NCI-H82 treated with DMSO at 0.1 percent for 48 hours (cell line): ENCODE data around the gene GPR18.

Experiments
- DNase-seq: peaks from one replicate; lab custom pipeline; 2025; ENCODE audit not compliant: unreplicated experiment; lab: John Stamatoyannopoulos, UW

The GPR18 gene, protein sequence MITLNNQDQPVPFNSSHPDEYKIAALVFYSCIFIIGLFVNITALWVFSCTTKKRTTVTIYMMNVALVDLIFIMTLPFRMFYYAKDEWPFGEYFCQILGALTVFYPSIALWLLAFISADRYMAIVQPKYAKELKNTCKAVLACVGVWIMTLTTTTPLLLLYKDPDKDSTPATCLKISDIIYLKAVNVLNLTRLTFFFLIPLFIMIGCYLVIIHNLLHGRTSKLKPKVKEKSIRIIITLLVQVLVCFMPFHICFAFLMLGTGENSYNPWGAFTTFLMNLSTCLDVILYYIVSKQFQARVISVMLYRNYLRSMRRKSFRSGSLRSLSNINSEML

DNA sequence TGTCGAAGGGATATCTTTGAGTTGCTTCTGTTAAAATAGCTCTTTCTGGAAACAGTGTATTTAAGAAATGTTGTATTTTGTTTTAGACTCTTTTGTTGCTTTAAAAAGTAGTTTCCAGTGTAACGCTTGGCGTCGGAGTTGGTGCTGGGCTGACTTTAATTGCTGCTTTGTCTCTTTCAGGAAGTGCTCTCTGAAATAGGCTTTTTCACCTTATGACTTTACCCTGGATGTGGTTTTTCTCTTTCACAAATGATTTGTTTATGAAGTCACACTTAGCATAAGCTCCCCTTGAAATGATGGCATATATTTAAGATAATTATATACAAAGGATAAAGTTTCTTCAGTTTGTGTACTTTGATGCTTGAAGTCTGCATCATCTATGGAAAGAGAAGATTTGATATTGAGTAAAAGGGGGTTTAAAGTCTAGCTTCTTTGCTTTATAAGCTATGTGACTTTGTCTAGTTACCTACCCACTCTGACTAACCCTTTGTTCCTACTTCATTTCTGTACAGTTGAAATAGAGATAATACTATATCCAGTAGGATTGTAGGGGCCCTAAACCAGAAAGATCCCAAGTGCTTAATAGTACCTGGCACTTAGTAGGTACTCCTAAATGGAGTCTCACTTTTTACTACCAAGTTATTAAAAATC, at the start of gene GPR18:
TSS of gene GPR18 (minus strand) at position 170 of the 651 bp plus-strand sequence. CDS start 2,507 bp downstream, outside the sequence.
- no peak for DNase-seq

DNA sequence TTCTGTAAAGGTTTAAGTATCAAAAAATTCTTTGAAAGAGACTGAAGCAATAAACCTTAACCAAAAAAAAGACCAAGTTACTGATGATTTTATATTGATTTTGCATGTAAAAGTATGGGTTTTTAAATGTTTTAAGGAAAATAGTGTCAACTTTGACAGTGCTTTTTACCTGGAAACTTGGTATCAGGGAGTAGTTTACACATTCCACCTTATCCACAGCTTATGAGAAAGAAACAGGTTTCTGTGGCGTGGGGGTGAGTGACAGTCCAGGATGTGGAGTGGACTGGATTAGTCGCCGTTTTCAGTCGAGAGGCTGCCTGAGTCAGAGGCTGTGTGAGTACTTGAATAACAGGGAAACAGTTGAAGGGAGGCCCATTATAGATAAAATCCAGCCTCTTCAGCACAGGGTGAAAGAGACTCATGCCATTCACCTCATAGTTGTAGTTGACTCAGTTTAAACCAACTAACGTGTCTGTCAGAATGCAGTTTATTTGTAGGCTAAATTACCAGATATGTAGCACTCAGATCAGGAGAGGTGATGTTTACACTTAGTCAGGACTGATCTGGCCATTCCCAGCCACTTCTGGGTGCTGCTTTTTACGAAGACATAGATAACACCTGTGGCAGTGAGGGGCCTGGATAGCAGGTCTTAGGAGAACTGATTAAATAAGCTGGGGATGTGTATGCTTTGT, 49.6 kb upstream of the GPR18 start:
- DNase-seq, result no peak

DNA sequence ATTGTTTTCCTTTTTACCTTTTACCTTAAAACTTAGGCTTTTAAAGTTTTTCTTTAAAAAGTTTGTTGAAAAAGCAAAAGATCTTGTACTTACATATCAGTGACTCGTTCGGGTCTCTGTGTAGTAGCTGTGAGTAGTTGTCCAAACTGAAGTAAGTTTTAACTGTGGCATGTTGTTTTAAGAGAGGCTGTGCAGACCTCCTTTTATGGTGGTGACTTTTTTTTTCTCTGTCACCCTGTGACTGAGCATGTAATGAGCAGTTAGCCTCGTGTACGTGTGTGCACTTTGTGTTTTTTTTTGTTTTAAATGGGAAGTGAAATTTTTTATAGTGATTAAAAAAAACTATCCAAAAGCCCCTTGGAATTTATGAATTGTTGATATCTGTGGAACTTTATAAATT, 49.1 kb upstream of the GPR18 start, which contains the start of gene GPR183:
TSS of gene GPR183 (minus strand) at position 153 of the 400 bp plus-strand sequence. CDS start 11,254 bp downstream, outside the sequence.
- DNase-seq, result no peak

DNA sequence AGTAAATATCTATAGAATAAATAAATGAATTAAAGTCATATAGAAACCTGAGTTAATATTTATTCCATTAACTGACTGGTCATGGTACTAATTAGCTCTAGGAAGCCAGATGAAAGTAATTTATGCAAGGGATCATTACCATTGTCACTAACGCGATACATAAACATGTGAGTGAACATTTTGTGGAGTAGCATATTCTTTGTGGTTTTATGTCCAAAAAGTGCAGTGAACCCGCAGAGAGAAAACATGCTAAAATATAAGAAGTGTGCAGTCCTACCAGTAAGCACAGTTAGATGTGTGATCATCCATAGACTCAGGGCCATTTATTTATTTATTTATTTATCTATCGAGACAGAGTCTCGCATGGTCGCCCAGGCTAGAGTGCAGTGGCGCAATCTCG, 47.4 kb upstream of the GPR18 start:
- no peak for DNase-seq

DNA sequence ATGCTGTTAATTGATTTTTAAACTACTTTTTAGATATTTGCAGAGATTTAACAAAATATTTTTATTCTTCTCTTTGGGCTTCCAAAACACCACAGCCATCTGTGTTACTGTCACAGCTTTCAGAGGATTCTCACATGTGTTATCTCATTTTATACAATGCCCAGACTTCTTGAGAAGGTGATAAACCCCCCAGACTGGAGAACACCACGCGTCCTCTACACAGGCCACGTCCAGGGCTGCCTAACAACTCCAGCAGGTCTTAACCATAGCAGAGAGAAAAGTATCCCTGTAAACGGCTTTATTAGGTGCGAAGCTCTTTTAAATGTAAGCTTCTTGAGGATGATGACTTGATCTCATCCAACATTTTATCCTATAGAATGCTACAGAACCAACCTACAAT, 47.0 kb upstream of the GPR18 start:
- DNase-seq, result no peak

DNA sequence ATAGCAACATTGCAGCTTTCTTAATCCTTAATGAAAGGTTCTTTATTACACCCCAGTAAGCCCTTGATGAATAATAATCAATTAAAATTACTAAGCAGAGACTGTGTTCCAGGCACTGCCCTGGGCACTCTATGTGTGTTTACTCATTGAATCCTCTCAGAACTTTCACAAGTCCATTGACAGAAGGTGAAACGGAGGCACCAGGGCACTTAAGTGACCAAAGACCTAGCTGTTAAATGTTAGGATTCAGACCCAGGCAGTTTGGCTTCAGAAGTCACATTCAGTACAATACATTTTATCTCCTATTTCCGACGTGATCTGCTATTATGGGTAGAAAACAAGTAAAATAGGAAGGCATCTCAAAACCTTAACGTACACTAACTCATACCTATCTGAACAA, 46.4 kb upstream of the GPR18 start:
- no peak for DNase-seq

DNA sequence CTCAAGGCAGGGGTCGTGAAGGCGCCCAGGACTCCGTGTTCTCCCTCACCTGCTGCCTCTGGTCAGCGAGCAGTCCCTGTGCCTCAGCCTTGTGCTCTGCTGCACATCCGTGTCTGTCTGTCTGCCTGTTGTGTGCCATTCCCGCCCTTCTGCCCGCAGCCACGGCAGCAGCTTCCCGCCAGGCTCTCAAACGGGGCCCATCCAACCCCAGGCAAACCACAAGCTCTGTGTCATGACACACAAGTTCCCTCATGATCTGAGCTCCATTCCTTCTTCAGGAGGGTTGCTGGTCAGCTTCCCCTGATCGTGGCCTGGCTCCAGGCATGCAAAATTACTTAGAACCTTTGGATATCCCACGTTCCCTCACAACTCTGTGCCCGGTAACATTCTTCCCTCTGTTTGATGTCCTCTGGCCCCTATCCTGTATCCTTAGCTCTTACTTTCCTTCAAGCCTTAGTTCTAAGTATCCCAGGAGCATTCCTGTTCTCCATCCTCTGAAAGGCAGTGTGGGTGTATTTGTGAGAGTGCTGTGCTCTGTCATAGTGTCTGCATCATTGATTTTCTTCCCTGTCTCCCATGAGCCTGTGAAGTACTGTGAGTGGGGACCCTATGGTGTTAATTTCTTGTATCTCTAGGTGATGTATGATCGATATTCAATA, 45.8 kb upstream of the GPR18 start:
- no peak for DNase-seq

DNA sequence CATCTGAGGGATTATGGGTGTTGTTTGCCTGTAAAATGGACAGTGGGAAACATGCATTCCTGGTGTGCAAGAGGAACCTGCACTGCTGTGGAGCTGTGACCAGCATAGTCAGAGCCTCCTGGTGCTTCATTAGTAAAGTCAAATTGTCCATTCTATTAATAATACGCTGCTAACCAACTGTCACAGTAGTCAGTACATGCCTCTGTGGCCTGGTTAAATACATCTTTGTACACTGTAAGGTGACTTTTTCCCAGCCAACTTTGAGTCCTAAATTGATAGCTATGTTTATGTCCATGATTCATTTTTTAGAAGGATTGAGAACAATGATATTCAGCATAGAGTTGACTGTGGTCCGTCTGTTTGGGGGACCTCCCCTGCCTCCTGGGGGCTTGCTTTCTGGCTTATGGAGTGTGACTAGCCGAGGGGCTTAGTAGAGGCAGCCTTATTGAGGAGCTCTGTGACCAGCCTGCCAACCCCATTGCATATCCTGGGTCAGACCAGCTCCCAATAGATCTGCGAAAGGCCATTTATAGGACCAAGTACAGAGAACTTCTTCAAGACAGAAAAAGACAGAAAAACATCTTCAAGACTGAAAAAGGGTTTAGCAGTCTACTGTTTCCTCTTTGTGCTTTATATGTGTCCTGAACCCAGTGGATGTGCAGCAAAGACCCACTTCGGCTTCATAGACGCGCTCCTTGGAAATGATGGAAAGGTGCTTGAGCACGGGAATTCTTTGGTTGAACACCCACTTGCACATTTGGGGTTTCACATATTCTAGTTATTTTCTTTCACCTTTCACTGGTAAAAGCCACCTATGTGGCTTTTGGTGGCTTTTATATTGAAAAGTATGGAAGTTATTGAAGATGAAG, 44.7 kb upstream of the GPR18 start:
- DNase-seq, result no peak

DNA sequence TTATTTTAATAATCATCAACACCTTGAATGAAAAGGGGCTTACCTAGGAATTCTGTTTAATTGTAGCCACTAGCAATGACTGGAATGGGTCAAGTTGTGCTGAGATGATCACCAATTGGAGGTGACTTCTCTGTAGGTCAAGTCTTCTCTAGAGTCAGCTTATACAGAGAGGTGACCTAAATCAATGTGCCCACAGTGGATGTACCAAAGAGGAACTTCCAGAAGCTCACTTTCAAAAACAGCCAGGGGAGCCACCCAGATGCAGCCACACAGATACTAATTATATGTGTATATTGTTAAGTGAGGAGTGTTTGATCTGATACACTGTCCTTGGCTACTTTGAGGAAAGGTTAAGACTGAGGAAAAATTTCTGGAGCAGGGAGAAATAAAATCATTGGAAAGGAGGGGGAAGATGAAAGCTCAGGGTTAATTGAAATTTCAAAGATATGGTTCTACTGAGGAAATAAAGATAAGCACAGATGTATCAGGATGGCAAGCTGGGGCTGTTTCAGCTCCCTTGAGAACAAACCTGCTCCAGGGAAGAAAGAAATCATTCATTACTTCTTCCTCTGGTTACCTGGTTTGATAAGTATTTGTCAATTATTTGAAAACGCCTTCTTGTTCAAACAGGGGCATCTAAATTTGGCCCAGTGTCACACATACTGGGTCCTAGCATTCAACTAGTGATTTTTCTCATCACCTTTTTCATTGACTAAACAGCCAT, 43.9 kb upstream of the GPR18 start:
- DNase-seq, result no peak

DNA sequence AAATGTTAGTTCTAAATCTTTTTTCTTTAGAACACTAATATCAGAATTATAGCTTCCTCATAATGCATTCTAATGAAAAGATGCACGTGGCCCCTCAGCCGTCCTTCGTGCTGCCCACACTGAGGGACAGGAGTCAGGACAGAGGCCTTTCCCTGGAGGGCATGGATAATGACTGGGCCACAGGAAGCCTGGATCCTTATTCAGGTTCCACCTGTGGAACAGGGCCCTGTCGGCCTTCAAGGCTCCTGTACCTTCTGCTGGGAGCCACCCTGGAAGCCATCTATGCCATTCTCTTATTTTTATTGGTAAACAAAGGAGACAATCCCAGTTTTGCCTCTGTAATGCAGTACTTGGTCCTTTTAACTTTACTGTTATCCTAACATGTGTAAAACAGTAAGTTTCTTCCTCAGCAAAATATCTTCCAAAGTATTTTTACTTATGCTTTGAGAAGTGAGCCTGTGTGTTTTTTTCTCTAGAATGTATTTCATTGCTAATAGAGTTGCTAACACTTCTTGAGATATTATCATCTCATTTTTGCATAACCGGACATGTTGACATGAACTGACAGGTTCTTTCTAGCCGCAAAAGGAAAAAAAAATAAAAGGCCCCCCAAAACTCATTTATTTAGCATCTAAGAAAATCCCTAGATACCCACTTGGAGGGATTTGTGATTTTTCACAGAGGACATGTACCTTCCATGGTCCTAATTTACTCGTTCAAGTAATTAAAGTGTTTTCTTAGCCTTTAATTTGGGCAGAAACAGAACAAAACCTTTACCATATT, 43.1 kb upstream of the GPR18 start:
- DNase-seq, result no peak

DNA sequence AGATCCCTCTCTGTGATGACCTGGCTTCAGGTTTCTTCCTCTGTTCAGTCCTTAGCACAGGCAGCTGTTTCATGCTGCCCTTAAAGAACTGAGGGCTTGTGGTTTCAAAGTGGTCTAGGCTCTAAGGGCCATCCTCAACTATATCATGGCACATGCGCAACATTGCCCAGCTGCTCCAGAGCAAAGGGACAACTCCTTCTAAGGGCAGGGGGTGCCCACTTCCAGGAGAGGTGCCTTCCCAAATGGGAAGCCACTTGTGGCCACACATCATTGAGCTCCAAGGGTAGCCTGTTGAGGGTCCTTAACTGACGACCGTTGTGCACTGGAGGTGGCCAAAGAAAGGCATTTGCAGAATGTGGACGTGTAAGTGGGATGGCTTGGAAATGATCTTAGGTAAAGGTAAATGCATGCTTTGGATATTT, 41.8 kb upstream of the GPR18 start:
- DNase-seq, result no peak

DNA sequence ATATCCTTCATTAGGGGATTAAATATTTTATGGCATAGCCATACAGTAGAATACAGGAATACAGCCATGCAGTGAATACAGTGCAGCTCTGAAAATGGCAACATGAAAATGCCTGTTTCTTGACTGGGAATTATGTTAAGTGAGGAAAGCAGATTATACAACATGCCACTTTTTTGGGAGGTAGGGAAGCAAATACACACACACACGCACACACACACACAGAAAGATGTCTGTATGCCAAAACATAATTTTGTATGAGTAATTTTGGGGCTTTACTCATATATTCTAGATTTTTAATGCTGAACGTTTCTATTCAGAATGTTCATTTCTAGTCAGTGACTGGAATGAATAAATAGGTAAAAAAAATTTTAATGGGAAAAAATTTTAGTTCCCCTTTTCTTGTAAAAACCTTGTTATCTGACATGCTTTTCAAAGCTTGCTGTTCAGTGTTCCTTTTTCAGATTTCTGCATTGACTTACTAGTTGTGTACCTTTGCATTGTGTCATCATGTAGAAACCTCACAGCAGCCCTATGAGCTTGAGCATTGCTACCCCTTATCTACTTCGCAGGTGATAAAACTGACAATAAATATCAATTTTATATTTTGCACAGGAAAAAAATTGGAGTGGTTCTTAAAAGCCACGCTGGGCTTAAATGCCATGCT, 41.2 kb upstream of the GPR18 start:
- DNase-seq, result no peak

DNA sequence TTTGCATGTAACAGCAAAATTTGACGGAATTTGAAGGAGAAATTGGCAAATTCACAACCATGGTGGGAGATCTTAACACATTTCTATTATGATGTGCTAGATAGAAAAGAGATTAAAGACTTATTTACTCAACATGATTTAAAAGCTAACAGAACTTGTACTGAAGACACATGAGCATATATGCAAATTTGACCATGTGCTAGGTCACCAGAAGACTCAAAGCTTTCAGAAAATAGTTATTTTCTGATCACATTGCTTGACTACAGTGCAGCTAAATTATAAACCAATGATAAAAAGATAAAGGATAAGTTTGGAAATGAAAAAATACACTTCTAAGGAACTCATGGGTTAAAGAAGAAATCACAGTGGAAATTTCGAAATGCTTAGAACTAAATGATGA, 39.9 kb upstream of the GPR18 start:
- DNase-seq, result no peak

DNA sequence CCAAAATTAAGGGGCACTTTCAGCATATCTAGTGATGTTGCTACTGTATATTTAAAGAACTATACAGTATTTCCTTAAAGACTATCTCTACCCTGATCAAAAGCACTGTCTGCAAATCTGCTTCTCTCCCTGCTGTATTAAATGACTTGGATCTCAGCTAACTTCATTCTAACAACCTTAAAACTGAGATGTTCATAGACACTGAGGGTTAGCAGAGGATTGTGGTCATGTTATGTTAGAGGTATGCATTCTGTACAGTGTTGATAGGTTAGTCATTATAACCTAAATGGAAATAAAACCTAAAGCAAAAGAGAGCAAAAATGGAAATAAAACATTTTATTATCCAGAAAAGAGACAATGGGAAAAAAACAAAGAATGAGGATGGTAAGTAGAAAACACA, 39.2 kb upstream of the GPR18 start:
- DNase-seq, result no peak

DNA sequence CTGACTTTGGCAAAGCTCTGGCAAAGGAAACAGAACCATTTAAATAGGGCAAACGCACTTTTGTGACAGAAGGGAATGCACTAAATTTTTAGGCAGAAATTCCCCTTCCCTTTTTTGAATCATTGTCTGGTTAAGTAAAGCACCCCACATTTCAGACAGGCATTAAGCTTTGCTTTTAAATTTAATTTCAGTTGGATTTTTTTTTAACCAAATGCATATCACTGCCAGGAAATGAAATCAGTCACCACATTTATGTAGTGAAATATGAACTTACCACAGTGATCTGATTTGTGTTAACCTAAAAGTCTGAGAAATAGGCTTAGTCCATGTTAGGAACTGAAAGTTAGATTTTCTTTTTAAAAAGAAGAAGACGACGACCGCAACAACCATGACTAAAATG, 38.2 kb upstream of the GPR18 start:
- no peak for DNase-seq

DNA sequence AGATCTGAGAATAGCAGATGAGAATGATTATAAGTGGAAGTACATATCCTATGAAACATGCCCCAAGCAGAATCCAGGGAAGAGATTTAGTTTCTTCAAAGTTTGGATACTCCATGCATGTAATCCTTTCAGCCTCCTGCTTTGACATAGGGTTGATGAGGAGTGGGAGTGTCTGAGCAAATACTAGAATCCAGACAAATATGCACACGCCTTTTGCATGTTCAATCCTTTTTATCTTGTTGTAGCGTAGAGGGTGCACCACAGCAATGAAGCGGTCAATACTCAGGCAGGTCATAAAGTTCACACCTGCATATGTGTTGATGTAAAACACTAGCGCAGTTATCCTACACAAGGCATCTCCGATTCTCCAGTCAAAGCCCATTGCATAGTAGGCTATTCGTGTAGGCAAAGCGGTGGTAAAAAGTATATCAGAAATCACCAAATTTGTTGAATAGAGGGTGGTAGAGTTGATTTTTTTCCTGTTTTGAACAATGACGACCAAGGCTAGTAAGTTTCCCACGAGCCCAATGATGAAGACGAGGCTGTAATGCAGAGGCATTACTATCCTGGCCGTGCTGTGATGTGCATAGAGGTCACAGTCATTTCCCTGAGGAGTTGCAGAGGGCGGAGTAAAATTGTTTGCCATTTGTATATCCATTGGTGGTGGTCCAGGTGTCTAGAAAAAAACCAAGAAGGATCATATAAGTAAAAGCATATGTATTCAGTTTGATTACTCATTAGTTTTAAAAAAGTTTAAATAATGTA, 37.5 kb upstream of the GPR18 start:
- DNase-seq, result no peak

DNA sequence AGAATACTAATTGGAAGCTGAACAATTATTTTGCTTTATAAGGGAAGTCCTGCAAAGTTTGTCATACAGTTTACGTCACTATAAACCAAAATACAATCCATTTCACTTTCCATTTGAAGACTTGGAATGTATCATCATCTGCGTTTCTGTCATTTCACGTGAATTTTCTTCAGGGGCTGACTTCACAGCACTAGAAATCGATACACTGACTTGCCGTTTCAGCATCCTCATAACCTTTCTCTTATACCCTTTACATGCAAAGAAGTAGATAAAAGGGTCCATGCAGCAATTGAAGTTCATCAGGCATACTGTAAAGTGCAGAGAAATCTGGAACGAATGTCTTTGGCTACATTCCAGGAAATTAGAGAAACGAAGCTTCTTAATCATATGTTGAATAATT, 36.8 kb upstream of the GPR18 start:
- DNase-seq, result no peak

DNA sequence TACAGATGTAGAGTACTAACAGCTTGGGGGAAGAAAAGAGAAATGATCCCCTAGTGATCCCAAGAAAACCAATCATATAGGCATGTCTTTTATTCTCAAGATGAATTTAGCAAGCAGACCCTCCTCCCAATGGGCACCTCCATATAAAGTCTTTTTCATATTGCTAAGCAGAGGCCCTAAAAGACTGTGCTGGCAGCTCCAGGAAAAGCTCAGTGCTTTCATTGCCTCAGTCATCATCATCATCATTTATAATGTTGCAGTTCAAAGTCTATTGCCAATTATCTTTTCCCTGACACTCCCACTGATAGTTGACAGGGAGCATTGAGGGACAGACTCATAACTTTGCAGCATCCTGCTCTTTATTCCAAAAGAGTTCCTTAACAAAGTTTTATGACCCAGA, 36.0 kb upstream of the GPR18 start:
- no peak for DNase-seq
